Sigmoid colon (tissue), 4 donors: ENCODE results near the gene FOXJ1.

Experiments
- EP300 ChIP-seq, 4 donors: sonication (generic); formaldehyde crosslinking; IDR thresholded peaks; one replicate each; pipeline ENCODE4 v1.6.1; 2017; ENCODE audit warnings: antibody characterized with exemption in 4 of 4
- POLR2A ChIP-seq, 2 donors: fragments of 450-650 bp; IDR thresholded peaks; one replicate each; pipeline ENCODE4 v1.6.1; 2016; ENCODE audit warnings: antibody characterized with exemption in 2 of 2, mild to moderate bottlenecking in 2 of 2, moderate library complexity in 2 of 2
- TF ChIP-seq, protein P1 (sequence below), 4 experiments: fragments of 450-650 bp in 3 of 4; fragments of 200-600 bp in 1 of 4; IDR thresholded peaks; one replicate each; pipeline ENCODE4 v1.5.1; 2016 to 2019; ENCODE audit warnings: antibody characterized with exemption in 4 of 4, mild to moderate bottlenecking in 3 of 4, moderate library complexity in 2 of 4

DNA sequence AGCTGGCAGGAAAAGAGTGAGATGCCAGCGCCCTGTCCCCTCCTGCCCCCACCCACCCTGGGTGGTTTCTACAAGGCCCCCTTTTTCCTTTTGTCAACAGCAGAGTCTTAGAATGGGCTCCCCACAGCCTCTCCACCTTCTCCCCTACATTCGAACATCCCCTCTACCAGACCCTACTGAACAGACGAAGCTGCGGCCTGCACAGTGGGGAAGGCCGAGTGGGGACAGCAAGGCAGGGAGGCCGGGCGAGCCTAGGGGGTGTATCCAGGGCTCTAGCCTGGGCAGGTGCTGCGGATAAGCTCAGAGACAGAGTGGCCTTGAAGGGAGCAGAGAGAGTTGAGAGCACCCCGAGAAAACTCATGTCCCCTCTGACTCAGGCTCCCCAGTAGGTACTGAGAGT lies 54.7 kb downstream of the FOXJ1 start:
- TF ChIP-seq, protein P1, sequence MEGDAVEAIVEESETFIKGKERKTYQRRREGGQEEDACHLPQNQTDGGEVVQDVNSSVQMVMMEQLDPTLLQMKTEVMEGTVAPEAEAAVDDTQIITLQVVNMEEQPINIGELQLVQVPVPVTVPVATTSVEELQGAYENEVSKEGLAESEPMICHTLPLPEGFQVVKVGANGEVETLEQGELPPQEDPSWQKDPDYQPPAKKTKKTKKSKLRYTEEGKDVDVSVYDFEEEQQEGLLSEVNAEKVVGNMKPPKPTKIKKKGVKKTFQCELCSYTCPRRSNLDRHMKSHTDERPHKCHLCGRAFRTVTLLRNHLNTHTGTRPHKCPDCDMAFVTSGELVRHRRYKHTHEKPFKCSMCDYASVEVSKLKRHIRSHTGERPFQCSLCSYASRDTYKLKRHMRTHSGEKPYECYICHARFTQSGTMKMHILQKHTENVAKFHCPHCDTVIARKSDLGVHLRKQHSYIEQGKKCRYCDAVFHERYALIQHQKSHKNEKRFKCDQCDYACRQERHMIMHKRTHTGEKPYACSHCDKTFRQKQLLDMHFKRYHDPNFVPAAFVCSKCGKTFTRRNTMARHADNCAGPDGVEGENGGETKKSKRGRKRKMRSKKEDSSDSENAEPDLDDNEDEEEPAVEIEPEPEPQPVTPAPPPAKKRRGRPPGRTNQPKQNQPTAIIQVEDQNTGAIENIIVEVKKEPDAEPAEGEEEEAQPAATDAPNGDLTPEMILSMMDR (IDR thresholded peaks at IDR 0.05): no peak
- TF ChIP-seq EP300 (IDR thresholded peaks at IDR 0.05) (no peak), POLR2A (IDR thresholded peaks at IDR 0.05) (no peak)
